ENCODE results near the gene GRM1.

Gene GRM1

DNA sequence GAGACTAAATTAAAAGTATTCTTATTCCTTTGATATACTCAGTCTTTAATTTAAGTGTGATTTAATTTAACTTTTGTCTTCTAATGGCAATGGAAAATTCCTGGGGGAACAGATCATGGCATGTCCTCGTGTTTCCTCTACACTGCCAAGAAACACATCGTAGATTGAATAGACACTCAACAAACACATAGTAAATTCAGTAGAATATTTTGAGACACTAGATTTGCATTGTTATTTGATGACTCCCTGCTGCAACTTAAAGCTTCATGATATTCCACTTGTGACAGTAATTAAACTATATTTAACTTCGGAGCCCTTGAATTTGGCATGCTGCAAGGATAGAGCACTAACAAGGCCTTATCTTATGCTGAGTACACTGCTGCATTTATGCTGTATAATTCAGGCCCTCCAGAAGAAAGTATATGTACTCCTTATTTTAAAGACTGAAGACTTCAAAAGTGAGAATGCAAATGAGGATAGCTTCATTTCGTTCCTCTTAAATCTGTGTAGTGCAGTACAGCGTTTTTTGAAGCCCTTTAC is 84.3 kb downstream of the GRM1 start:
- TF ChIP-seq CTCF (IDR thresholded peaks at IDR 0.05; ENCODE audit: low read depth, low read length): no peak
- H3K4me3 ChIP-seq (ENCODE audit: low read depth, low read length): no peak overlapping the region

GRCh38 chr6:146123616-146124015 is 94.8 kb downstream of the GRM1 start:
- TF ChIP-seq CTCF (IDR thresholded peaks at IDR 0.05; ENCODE audit: low read depth, low read length): no peak
- no peak overlapping the region for H3K4me3 ChIP-seq (ENCODE audit: low read depth, low read length)

- H3K4me3 ChIP-seq (ENCODE audit: low read depth, low read length): no peak overlapping the region
- TF ChIP-seq CTCF (IDR thresholded peaks at IDR 0.05; ENCODE audit: low read depth, low read length): no peak
Observed at GRCh38 chr6:146127447-146128215, 98.8 kb downstream of the GRM1 start.

DNA sequence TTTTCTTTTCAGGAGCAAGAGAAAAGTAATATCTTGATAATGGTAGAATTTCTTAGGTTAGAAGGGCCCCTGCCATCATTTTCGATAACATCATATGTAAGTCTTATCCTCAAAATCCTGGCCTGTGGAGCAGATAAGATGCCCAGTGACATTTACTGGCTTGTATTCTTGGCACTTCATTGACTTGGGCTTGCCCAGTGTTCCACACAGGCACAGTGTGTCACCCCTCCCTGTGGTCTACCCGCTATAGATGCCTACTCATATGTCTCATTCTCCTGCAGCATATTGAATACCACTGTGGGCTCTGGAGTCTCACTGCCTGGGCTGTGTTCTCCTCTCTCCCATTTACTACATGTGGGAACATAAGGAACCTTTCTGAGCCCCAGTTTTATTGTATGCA is 105.0 kb downstream of the GRM1 start:
- no peak for TF ChIP-seq CTCF (IDR thresholded peaks at IDR 0.05; ENCODE audit: low read depth, low read length)
- no peak overlapping the region for H3K4me3 ChIP-seq (ENCODE audit: low read depth, low read length)

GRCh38 chr6:146135167-146135566 is 106.3 kb downstream of the GRM1 start:
- H3K4me3 ChIP-seq (ENCODE audit: low read depth, low read length): no peak overlapping the region
- no peak for TF ChIP-seq CTCF (IDR thresholded peaks at IDR 0.05; ENCODE audit: low read depth, low read length)

- TF ChIP-seq CTCF (IDR thresholded peaks at IDR 0.05; ENCODE audit: low read depth, low read length): no peak
Observed at GRCh38 chr6:146146836-146147235, 118.0 kb downstream of the GRM1 start.

GRCh38 chr6:146149770-146150169 is 120.9 kb downstream of the GRM1 start:
- H3K4me3 ChIP-seq (ENCODE audit: low read depth, low read length): no peak overlapping the region
- no peak for TF ChIP-seq CTCF (IDR thresholded peaks at IDR 0.05; ENCODE audit: low read depth, low read length)

More at GRCh38 chr6:146146836-146147235, 118.0 kb downstream of the GRM1 start:
- no peak overlapping the region for H3K4me3 ChIP-seq (ENCODE audit: low read depth, low read length)
